ENCODE results near the gene WWTR1.

DNA sequence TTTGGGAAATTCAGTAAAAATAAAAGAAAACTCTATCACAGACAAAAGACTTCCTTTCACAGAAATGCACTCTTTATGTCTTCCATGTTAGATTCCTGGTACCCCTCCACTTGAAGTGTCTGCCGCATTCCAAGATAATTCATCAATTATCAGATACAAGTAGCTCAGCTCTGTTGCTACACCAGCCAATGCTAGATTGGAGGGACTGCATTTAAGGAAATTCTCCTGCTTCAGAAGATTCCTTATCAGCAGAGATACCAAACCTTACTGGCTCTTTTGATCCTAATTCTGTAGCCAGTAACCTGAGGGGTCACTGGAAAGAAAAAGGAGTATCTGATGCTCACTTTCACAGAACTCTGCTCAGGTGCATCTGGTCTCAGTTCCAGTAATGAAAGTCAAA is 119.5 kb downstream of the WWTR1 start:
- TF ChIP-seq, protein P1, sequence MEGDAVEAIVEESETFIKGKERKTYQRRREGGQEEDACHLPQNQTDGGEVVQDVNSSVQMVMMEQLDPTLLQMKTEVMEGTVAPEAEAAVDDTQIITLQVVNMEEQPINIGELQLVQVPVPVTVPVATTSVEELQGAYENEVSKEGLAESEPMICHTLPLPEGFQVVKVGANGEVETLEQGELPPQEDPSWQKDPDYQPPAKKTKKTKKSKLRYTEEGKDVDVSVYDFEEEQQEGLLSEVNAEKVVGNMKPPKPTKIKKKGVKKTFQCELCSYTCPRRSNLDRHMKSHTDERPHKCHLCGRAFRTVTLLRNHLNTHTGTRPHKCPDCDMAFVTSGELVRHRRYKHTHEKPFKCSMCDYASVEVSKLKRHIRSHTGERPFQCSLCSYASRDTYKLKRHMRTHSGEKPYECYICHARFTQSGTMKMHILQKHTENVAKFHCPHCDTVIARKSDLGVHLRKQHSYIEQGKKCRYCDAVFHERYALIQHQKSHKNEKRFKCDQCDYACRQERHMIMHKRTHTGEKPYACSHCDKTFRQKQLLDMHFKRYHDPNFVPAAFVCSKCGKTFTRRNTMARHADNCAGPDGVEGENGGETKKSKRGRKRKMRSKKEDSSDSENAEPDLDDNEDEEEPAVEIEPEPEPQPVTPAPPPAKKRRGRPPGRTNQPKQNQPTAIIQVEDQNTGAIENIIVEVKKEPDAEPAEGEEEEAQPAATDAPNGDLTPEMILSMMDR (IDR thresholded peaks at IDR 0.05): no peak
- no peak for TF ChIP-seq POLR2A (IDR thresholded peaks at IDR 0.05)

Measured in testis (tissue), 2 donors.